Activated CD8-positive, alpha-beta memory T cell treated with anti-CD3 and anti-CD28 coated beads for 1 hour (primary cell): ENCODE data around the gene TIGIT.
A peak's percentile ranks its signal among the peaks of the same experiment; 100 is the strongest.
"Not testable (repeated sequence)": the region's sequence is repeated elsewhere in the genome, so short reads cannot be mapped to it uniquely, and the experiment has no call there.

Experiments used
- DNase-seq, 2 donors: peaks; one replicate each; pipeline ENCODE4 v3.0.0-alpha.2; 2020; ENCODE audit warnings: low read depth in 1 of 2; ENCODE audit errors: extremely low read depth in 1 of 2

TIGIT gene

DNA sequence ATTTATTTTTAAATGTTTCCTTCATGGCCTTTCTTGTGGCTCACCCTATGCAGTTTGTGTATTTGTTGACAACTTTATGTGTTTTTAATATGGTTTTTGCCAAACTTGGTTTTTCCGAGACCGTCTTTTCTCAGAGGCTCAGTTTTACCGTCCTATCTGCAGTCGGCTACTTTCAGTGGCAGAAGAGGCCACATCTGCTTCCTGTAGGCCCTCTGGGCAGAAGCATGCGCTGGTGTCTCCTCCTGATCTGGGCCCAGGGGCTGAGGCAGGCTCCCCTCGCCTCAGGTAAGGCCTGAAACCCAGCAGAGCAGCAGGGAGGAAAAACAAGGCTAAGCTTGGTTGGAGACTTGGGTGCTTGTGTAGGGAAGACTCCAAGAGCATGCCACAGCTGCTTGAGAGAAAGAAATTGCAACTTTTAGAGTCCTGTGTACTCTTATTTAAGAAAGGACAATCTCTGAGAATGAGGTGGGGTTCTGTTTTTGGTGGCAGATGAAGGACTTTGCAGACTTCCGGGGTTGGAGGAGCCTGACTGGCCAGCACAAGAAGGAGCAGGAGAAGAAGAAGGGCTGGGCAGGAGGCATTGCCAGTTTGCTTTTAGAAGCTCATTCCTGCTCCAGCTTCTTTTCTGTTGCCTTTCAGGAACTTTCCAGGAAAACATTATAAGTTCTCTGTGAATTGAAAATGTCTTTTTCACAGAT, at the start of gene TIGIT:
Gene TIGIT (plus strand): TSS at position 191 of the 698 bp plus-strand sequence. CDS start 34 bp downstream, at position 225.
- DNase-seq: no peak

DNA sequence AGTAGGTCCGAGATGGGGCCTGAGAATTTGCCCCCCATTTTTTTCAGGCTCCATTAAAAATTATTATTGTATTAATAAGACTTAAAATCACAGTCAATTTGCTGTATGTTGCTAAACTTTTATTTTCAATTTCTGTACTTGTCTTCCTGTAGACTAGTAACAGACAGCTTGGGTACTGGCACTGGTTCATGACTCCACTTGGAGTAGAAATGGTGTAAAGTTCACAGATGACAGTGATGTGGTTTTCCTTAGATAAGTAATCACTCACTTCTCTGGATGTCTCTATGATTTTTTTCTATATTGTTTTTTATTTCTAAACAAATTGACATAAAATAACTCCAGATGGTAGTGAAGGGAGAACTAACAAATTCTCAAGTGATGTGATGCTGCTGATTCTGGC, 40.9 kb upstream of the TIGIT start:
- no peak for DNase-seq

- no peak for DNase-seq
Measured at GRCh38 chr3:114253505-114253904, 40.3 kb upstream of the TIGIT start.

DNA sequence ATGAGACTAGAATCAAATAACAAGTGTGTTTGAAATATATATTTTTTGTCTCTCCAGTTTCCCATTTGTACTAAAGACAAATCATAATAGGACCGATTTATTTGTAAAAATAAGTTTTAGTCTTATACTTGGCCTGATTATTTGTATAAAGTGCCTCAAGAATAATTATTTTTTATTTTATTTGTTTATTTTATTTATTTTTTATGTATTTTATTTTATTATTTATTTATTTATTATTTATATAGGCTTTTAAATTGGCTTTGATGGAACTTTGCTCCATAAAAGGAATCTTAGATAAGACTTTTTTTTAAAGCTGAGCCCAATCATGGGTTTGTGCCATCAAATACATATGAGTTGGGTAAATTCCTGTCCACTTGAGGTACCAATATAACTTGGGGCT, 34.3 kb upstream of the TIGIT start:
- DNase-seq: no peak

DNA sequence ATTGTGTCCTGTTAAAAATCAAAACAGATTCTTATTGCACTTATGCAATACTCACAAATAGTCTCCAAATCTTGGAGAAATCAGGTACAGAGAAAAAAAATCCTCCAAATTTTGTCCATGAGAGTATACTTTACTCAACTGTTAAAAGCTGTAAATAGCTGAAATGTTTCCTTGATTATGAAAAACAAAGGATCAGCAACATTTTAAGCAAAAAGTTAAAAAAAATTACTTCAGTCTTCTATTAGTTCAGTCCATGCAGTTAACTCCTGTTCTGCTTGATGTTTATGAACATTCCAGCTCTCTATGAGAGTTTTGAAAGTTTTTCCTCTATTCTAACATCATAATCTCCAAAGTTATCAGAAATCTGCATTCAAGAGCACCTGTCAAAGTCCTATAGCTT, 33.7 kb upstream of the TIGIT start:
- DNase-seq: no peak

DNA sequence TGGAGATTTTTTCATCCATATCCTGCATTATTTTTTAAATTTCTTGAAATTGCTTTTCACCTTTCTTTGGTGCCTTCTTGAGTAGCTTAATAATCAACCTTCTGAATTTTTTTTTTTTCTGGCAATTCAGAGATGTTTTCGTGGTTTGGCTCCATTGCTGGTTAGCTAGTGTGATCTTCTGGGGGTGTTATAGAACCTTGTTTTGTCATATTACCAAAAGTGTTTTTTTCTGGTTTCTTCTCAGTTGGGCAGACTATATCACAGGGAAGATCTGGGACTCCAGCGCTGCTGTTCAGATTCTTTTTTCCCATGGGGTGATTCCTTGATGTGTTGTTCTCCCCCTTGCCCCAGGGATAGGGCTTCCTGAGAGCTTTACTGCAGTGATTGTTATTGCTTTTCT, 23.8 kb upstream of the TIGIT start:
- no peak for DNase-seq

GRCh38 chr3:114272271-114272670, 21.6 kb upstream of the TIGIT start:
- no peak for DNase-seq

GRCh38 chr3:114274929-114275328, 18.9 kb upstream of the TIGIT start:
- DNase-seq: no peak

- not testable (repeated sequence) for DNase-seq
Measured at GRCh38 chr3:114276856-114277255, 17.0 kb upstream of the TIGIT start.

GRCh38 chr3:114284644-114285043, 9.2 kb upstream of the TIGIT start:
- no peak for DNase-seq

DNA sequence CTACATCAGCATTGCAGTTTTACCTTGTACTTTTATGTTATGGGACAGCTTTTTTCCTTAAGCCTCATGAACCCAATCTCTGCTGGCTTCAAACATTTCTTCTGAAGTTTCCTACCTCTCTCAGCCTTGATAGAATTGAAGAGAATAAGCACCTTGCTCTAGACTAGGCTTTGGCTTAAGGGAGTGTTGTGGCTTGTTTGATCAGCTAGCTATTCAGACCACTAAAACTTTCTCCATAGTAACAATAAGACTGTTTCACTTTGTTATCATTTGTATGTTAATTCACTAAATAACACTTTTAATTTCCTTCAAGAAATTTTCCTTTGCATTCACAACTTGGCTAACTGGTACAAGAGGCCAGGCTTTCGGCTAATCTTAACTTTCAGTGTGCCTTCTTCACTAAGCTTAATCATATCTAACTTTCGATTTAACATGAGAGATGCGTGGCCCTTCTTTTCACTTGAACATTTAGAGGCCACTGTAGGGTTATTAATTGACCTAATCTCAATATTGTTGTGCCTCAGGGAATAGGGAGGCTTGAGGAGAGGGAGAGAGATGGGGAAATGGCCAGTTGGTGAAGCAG, 8.1 kb upstream of the TIGIT start:
- DNase-seq: no peak

DNA sequence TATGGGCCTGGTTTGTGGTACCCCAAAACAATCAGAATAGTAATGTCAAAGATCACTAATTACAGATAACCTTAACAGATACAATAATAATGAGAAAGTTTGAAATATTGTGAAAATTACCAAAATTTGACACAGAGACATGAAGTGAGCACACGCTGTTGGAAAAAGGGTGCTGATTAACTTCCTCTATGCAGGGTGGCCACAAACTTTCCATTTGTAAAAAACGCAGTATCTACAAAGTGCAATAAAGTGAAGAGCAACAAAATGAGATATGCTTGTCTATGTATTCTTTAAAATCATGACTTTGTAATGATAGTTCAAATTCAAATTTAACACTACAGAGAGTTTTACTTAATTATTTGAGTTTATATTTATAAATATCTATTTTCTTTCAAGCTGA, 7.6 kb upstream of the TIGIT start:
- DNase-seq: no peak

DNA sequence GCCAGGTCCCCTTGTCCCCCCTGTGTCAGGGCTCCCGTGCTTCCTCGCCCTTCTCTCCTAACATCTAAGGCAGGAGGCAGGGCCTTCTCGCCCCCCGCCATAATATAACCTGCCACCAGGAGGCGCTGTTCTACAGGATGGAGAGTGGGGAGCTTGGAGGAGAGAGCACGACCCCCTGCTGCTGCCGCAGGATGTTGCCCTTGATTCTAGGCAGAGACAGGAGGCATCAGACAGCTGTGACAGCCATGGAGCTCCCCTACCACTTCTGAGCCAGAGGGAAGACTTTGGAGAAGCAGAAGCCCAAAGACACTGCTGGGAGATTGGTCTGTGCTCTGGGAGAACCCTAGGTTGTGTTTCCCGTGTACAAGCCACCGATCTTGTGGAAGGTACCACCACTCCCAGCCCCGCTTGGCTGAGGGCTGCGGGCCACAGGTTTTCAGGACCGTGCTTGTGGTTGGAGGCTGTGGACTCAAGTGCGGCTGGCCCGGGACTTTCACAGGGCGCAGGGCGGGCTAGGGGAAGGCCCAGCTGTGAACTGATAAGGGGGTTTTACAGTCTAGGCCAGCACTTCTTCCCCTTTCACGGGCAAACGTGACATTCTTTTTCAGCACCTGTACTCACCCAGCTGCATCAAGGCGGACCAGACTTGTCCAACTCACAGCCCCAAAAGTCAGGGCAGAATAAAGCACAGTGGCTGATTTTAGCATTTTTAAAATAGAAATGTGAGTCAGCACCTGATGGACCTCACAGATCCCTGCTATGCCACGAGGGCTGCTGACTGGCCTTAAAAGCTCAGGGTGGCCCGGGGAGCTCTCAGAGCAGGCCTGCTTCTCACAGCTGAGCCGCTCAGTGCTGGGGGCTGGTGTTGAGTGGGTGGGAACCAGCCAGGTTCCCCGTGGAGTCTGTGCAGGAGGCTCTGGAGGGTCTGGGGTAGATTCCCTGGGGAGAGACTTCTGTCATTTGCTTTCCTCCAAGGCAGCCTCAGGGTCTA, 2.6 kb upstream of the TIGIT start:
- DNase-seq: peak; percentile 82 to 88

DNA sequence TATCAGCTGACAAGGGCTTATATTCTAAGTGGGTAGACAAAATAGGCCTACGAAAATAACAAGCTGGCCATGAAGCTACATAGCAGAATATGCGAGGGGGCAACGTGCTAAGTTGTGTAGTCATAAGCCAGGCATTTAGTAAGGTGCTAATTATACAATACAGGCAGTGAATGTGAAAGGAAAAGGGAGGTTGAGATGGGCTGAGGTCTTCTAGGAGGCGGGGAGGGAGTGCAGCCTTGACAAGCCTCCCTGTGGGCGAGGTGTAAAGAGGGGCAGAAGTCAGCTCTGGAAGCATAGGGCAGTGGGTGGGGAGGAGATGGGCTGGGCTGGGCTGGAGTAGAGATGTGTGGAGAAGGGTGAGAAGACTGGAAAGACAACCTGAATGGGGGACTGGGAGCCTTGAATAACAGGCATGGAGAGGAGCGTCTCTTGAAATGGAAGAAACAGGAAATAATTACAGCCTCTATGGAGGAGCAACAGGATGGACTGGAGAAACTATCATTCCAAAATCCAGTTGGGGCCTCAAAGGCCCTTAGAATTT, 1.2 kb downstream of the TIGIT start:
- no peak for DNase-seq

GRCh38 chr3:114295946-114296345, 2.1 kb downstream of the TIGIT start:
- DNase-seq: no peak

DNA sequence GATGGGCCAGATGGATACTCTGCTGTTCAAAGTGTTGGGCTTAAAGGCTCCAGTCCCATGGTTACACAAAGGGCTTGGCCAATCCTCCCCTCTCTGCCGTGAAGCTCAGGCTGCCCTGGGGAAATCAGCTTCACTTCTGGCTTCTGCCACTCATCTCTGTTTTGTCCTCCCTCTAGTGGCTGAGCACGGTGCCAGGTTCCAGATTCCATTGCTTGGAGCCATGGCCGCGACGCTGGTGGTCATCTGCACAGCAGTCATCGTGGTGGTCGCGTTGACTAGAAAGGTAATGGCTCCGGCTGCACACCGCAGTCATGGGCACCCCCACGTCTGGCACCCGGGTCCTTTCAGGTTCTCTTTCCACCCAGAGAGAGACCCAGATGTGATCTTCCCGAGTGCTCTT, 5.6 kb downstream of the TIGIT start:
- DNase-seq: no peak

DNA sequence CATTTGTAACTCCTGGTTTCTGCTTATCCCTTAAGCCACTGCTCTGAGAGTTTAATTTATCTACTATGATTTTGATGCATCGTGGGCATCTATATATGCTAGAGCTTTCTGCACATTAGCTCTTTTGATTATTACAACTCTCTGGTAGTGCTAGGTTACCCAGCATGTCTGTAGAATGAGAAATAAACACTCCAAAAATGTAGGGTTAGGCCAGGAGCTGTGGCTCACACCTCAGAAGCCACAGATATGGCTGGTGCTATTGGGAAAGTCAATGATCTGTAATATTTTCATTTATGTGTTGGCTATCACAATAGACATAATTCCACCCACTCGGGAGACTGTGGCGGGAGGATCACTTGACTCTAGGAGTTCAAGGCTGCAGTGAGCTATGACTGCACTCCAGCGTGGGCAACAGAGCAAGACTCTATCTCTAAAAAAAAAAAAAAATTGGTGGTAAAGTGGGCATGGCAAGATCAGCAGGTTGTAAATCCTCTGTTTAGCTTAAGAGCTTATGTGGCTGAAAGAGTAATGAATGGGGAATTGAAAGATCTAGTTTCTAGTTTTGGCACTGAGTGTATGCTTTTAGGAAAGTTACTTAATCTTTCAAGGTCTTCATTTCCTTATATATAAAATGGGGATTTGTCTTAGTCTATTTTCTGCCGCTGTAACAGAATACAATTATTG, 6.3 kb downstream of the TIGIT start:
- no peak for DNase-seq

GRCh38 chr3:114307222-114307830, 13.5 kb downstream of the TIGIT start:
- no peak for DNase-seq

- no peak for DNase-seq
Measured at GRCh38 chr3:114307832-114308231, 14.0 kb downstream of the TIGIT start.

DNA sequence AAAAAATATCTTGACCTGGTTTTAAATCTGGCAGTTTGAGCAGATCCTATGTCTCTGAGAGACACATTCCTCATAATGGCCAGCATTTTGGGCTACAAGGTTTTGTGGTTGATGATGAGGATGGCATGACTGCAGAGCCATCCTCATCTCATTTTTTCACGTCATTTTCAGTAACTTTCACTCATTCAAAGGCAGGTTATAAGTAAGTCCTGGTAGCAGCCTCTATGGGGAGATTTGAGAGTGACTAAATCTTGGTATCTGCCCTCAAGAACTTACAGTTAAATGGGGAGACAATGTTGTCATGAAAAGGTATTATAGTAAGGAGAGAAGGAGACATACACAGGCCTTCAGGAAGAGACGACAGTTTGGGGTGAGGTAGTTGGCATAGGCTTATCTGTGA, 14.5 kb downstream of the TIGIT start:
- DNase-seq: no peak
